Heart left ventricle (tissue), 13 donors: ENCODE measurements around the gene PDGFRA.

Experiments used
- CTCF ChIP-seq, 12 donors: fragments of 200-600 bp; sonication (generic) in 4 of 12; IDR thresholded peaks; one replicate each; pipeline versions ENCODE4 v1.5.0 to v1.8.0; 2018 to 2022; ENCODE audit warnings: antibody characterized with exemption in 12 of 12, mild to moderate bottlenecking in 5 of 12
- POLR2A ChIP-seq, 2 donors: fragments of 450-650 bp; IDR thresholded peaks; one replicate each; pipeline ENCODE4 v1.6.1; 2017; ENCODE audit warnings: antibody characterized with exemption in 2 of 2, mild to moderate bottlenecking in 2 of 2, moderate library complexity in 2 of 2
- donor health status: ischemic (EF 13 %, LVEDD 7.1; RV severe dilation, severe dysfunction).
- donor health status: DM: no; HTN: yes; CAD: no.
- donor health status: DM: no; HTN: no; CAD: no.
- donor health status: ischemic (EF 25% LVEDD 6.9; RV normal size, moderate dysfunction).
- donor health status: ischemic (EF 25% LVEDD 5.7; RV mildly dilated, moderate dysfunction).
- donor health status: ischemic (EF 35%, LVEDD 5.7; RV mildly dilated, moderate dysfunction).
- donor health status: nonischemic (EF 11% LVEDD 7.7; RV severe dilation, severe dysfunction).
- donor health status: DM: yes; HTN: yes; CAD: no.
- donor health status: PGD.
- donor health status: ischemic (EF 29% LVEDD 5.4; RV normal size, mild dysfunction).
- donor health status: nonischemic (EF 23%, LVEDD 6.1; RV moderate dilation, normal function).

- TF ChIP-seq CTCF (IDR thresholded peaks at IDR 0.05) (no peak), POLR2A (IDR thresholded peaks at IDR 0.05) (no peak)
Observed at GRCh38 chr4:54209617-54210016, 19.5 kb upstream of the PDGFRA start.
